BJ (cell line): ENCODE data around the gene PHF20. TPM values are rescaled to one million over a fixed set of nuclear protein-coding genes. Genes with fewer than 3 reads are reported as not detected.

ENCODE experiments used
- CTCF ChIA-PET: fragments of 350-600 bp; formaldehyde crosslinking; extraction: SDS; loops from one replicate; lab custom pipeline; 2021; ENCODE audit warnings: antibody characterized with exemption, inconsistent platforms; lab: Yijun Ruan, JAX
- POLR2A ChIA-PET: fragments of 300-600 bp; sonication (Branson Sonifier 250); formaldehyde crosslinking; extraction: SDS; loops from one replicate; lab custom pipeline; 2021; ENCODE audit warnings: antibody characterized with exemption; lab: Charles Lee
- DNase-seq: peaks from one replicate; pipeline ENCODE4 v3.0.0-alpha.2; 2011; ENCODE audit warnings: low read depth
- H3K27me3 ChIP-seq: 2 replicates; pipeline ENCODE4 v1.6.0; 2011; ENCODE audit warnings: low read length; ENCODE audit not compliant: control insufficient read depth, insufficient read depth
- H3K36me3 ChIP-seq: 2 replicates; pipeline ENCODE4 v1.5.1; 2011; ENCODE audit warnings: low read length; ENCODE audit not compliant: control insufficient read depth, insufficient read depth
- H3K4me3 ChIP-seq: 2 replicates; pipeline ENCODE4 v1.5.1; 2011; ENCODE audit warnings: low read depth, mild to moderate bottlenecking, control low read depth, low read length
- CTCF ChIP-seq: IDR thresholded peaks from 2 replicates; pipeline ENCODE4 v1.5.1; 2011; ENCODE audit warnings: low read depth, mild to moderate bottlenecking, control low read depth, inconsistent platforms, low read length, moderate library complexity; ENCODE audit not compliant: insufficient read depth
- polyA plus RNA-seq: library from polyadenylated mRNA; depleted of rRNA; stranded (reverse); fragments of >200 nt; gene quantifications from 2 replicates; pipeline ENCODE4 v1.2.3, GENCODE V29; 2011

The PHF20 gene
- polyA plus RNA-seq, 1 experiment = 24.9 TPM

- Histone ChIP-seq H3K36me3 (peaks cover 4% of the 10 kb centered on the region; the same call in 1 of the 2 replicates), H3K4me3 (no peak overlapping the region), H3K27me3 (no peaks in the 10 kb centered on the region)
- ChIA-PET CTCF (no interaction called here), POLR2A (no interaction called here)
- no peak for DNase-seq
- TF ChIP-seq CTCF = no peak
Observed at GRCh38 chr20:35806075-35806474, 34.3 kb downstream of the PHF20 start.

GRCh38 chr20:35807877-35808276 is 36.1 kb downstream of the PHF20 start:
- no peaks in the 10 kb centered on the region for H3K27me3 ChIP-seq
- DNase-seq = no peak
- CTCF ChIA-PET = no interaction called here
- no peak overlapping the region for H3K4me3 ChIP-seq
- peaks cover 2% of the 10 kb centered on the region; the same call in 1 of the 2 replicates for H3K36me3 ChIP-seq
- TF ChIP-seq CTCF = no peak
- POLR2A ChIA-PET = no interaction called here

- Histone ChIP-seq H3K27me3 (no peaks in the 10 kb centered on the region), H3K36me3 (no peaks in the 10 kb centered on the region), H3K4me3 (no peak overlapping the region)
- CTCF ChIA-PET = interaction anchor here (0.8 kb wide), 1 partner anchor 67 kb away, joined by 3 read pairs; no protein-coding TSS in a partner anchor
- DNase-seq = no peak
- no peak for TF ChIP-seq CTCF
- POLR2A ChIA-PET = no interaction called here
Observed at GRCh38 chr20:35820715-35821114, 48.9 kb downstream of the PHF20 start.

- CTCF ChIA-PET = interaction anchor here (0.6 to 0.8 kb wide), 3 partner anchors 66 to 79 kb away, joined by 3 to 4 read pairs (median 4); no protein-coding TSS in a partner anchor
- Histone ChIP-seq H3K4me3 (no peak overlapping the region), H3K27me3 (no peaks in the 10 kb centered on the region), H3K36me3 (no peaks in the 10 kb centered on the region)
- TF ChIP-seq CTCF = no peak
- POLR2A ChIA-PET = no interaction called here
- no peak for DNase-seq
Observed at GRCh38 chr20:35821807-35822242, 50.0 kb downstream of the PHF20 start.

- POLR2A ChIA-PET = no interaction called here
Observed at GRCh38 chr20:35823147-35823546, 51.3 kb downstream of the PHF20 start.

More at GRCh38 chr20:35823147-35823546, 51.3 kb downstream of the PHF20 start:
- no peaks in the 10 kb centered on the region for H3K27me3 ChIP-seq
- DNase-seq = no peak
- H3K36me3 ChIP-seq = no peaks in the 10 kb centered on the region
- CTCF ChIA-PET = no interaction called here
- H3K4me3 ChIP-seq = no peak overlapping the region
- no peak for TF ChIP-seq CTCF
